Rectal smooth muscle tissue (tissue), 1 donor: ENCODE results near the gene ST14.

Experiments used
- H3K27ac ChIP-seq: one replicate; pipeline ENCODE4 v1.7.0; 2013; ENCODE audit warnings: low read depth, low read length, inconsistent platforms
- H3K27me3 ChIP-seq: one replicate; pipeline ENCODE4 v1.7.0; 2013; ENCODE audit warnings: low read length; ENCODE audit not compliant: control insufficient read depth, insufficient read depth
- H3K36me3 ChIP-seq: one replicate; pipeline ENCODE4 v1.7.0; 2013; ENCODE audit warnings: low read length; ENCODE audit not compliant: control insufficient read depth, insufficient read depth
- H3K4me1 ChIP-seq: one replicate; pipeline ENCODE4 v1.7.0; 2013; ENCODE audit warnings: low read length; ENCODE audit not compliant: control insufficient read depth, insufficient read depth
- H3K4me3 ChIP-seq: one replicate; pipeline ENCODE4 v1.7.0; 2013; ENCODE audit warnings: low read length
- H3K9ac ChIP-seq: one replicate; pipeline ENCODE4 v1.7.0; 2013; ENCODE audit warnings: low read length

ST14 gene

DNA sequence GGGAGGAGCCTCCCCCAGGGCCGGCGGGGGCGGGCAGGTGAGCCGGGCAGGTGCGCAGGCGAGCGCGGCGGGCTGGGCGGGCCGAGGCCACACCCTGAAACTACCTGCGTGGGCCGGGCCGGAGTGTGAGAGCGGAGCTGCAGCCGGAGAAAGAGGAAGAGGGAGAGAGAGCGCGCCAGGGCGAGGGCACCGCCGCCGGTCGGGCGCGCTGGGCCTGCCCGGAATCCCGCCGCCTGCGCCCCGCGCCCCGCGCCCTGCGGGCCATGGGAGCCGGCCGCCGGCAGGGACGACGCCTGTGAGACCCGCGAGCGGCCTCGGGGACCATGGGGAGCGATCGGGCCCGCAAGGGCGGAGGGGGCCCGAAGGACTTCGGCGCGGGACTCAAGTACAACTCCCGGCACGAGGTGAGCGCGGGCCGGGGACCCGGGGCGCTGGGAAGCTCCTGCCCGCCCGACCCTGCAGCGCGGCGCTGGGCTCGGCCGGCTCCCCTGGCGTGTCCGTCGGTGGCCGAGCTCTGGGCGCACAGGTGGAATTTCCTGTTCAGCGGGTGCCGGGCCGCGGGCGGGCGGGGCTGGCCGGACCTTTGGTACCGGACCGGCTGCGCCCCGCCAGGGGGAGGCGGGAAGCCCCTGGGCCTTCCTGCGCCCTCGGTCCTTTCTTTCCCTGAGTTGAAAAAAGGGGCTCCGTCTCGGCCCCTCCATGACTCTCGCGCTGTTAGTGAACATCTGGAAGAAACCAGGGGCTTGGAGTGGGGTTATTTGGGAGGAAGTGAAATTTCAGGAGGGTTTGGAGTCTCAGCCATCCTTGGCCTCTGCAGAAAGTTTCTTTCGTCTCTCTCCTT, at the start of gene ST14:
Gene ST14, plus strand, starts transcription at position 126 of the 841 bp plus-strand sequence. Its CDS starts 198 bp downstream, at position 324.
- Histone ChIP-seq H3K27ac (no peak within 1 kb of the TSS), H3K4me1 (no peaks in the 10 kb centered on the region), H3K9ac (peak within 1 kb of the TSS; percentile 45), H3K27me3 (no peaks in the 10 kb centered on the region), H3K36me3 (no peaks in the 10 kb centered on the region), H3K4me3 (peak within 1 kb of the TSS; percentile 52)

DNA sequence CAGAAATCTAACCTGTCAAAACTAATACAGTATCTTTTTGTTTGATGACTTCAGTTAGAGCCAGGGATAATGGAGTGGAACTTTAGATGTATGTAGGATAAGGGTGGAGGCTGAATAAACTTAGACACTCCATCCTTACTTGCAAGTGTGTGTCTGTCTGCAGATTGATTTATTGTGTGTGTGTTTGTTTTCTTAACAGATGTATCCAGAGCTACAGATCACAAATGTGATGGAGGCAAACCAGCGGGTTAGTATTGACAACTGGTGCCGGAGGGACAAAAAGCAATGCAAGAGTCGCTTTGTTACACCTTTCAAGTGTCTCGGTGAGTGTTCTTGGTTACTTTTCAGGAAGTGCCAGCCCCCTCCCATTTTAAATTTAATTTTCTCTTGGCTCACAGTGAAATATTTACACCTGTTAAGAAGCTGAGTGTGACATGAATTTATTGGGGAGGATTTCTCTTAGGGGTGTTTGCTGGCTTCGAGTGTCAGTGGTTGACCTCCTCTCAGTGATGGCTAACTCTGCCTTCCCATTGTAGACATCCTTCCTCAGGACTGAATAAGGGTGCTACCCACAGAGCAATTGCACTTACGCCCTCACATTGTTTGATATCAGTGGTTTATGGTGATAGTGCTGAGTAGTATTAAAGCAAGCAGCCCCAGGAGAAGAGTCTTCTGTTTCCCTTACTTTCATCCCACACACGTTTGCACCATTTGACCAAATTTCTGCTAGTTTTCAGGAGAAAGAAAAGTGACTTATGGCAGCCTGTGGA, 49.1 kb upstream of the ST14 start:
- H3K9ac ChIP-seq: no peak overlapping the region
- H3K27ac ChIP-seq: no peak overlapping the region
- H3K4me1 ChIP-seq: peaks cover 2% of the 10 kb centered on the region
- no peak overlapping the region for H3K4me3 ChIP-seq
- H3K36me3 ChIP-seq: peaks cover 20% of the 10 kb centered on the region
- no peaks in the 10 kb centered on the region for H3K27me3 ChIP-seq

DNA sequence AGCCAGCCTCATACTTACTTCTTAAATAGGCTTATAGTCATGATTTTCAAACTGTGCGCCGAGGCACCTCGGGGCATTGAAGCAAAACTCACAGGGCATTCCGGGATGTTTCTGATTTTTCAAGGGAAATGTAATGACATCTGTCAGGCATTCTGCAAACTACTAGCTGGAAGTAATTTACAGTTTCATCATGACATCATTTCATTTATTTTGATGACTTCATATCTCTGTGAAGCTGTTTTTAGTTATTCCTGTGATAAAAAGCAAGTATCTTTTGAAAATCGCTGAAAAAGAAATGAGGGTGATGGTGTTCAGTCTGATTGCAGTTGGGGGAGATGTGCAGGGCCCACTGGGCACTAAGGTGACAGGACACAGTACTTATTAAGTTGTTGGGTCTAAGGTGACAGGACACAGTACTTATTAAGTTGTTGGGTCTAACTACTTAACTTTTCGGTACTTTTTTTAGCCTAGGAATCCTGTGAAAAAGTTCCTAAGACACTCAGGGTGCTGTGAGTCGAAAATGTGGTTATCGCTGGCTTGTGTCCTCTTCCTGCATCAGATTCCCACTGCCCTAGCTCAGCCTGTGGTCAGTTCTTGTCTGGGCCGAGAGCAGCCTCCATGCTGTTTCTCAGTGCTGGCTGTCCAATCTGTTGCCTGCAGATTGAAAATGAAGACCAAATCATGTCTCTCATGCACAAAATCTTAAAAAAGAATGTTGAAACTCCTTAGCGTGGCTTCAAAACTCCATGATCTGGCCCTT, 47.3 kb upstream of the ST14 start:
- no peak overlapping the region for H3K9ac ChIP-seq
- H3K27me3 ChIP-seq: no peaks in the 10 kb centered on the region
- H3K36me3 ChIP-seq: peaks cover 20% of the 10 kb centered on the region
- no peak overlapping the region for H3K4me3 ChIP-seq
- peaks cover 2% of the 10 kb centered on the region for H3K4me1 ChIP-seq
- H3K27ac ChIP-seq: no peak overlapping the region

DNA sequence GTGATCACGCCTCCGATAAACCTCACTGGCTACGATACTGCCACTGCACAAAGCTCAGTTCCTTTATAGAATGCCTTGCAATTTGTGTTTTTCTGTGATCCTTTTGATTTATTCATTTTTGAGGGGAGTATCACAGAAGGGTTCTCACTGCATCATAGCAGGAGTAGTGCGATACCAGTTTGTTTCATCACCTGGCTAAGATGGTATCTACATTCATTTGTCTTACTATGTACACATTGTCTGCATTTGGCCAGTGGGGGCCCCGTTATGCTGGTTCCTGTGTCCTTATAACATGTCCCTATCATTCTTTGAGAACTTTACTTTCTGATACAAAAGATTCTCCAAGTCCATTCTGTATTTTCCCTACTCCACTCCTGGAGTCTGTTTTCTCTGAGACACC, 45.3 kb upstream of the ST14 start:
- peaks cover 2% of the 10 kb centered on the region for H3K4me1 ChIP-seq
- H3K4me3 ChIP-seq: no peak overlapping the region
- no peak overlapping the region for H3K27ac ChIP-seq

DNA sequence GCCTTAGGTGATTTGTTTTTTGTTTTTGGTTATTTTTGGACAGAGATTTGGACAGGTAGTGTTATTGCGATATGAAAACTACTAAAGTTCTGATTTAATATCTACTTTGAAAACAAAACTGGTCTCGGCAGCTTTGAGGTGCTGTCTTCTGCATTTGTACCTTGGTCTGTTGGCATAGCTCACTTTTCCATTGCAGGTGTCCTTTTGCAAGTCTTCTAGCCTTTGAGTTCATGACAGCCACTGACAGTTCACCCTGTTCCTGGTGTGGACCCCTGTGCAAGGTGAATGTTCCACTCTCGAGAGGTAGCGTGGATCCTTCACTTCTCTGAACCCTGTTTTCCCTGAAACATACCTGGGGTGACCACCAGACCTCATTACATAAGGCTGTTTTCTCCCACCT, 44.9 kb upstream of the ST14 start:
- H3K36me3 ChIP-seq: peaks cover 20% of the 10 kb centered on the region

More for the DNA sequence above, 45.3 kb upstream of the ST14 start:
- Histone ChIP-seq H3K27me3 (no peaks in the 10 kb centered on the region), H3K36me3 (peaks cover 20% of the 10 kb centered on the region), H3K9ac (no peak overlapping the region)

DNA sequence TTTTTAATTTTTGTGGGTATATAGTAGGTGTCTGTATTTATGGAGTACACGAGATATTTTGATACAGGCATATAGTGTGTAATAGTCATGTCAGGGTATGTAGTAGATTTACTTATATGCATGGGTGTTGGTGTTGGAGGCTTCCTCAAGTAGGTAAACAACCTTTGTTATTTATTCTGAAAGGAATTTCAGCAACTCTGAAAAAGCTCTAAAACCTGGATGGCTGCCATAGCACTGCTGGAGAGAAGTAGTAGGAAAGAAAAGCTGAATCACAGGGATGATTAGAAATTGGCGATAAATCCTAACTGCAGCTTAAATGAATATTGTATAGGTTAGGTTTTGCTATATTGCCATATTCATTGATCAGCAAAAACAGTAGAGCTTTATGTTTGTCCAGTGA, 44.4 kb upstream of the ST14 start:
- peaks cover 2% of the 10 kb centered on the region for H3K4me1 ChIP-seq
- H3K9ac ChIP-seq: no peak overlapping the region
- H3K36me3 ChIP-seq: peaks cover 20% of the 10 kb centered on the region
- no peak overlapping the region for H3K4me3 ChIP-seq
- no peaks in the 10 kb centered on the region for H3K27me3 ChIP-seq
- no peak overlapping the region for H3K27ac ChIP-seq

More for the DNA sequence above, 44.9 kb upstream of the ST14 start:
- Histone ChIP-seq H3K27ac (no peak overlapping the region), H3K9ac (no peak overlapping the region), H3K27me3 (no peaks in the 10 kb centered on the region), H3K4me3 (no peak overlapping the region), H3K4me1 (peaks cover 2% of the 10 kb centered on the region)

DNA sequence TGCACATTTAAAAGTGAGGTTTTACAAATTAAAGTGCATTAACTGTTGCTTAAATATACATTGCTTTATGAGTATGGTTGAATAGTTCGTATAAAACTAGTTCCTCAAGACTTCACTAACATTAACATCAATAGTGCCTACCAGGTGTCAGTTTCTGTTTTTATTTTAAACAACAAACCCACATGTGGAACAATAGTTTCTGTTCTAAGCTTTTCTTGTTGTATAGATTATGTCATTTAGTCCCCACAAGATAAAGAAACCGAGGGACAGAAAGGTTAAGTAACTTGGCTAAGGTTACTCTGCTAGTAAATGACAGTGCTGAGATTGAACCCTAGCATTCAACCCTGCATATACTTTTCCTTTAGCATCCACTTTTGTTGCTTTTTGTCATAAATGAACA, 41.4 kb upstream of the ST14 start:
- Histone ChIP-seq H3K4me1 (peaks cover 2% of the 10 kb centered on the region), H3K36me3 (peaks cover 8% of the 10 kb centered on the region), H3K27ac (no peak overlapping the region), H3K9ac (no peak overlapping the region), H3K27me3 (no peaks in the 10 kb centered on the region), H3K4me3 (no peak overlapping the region)

DNA sequence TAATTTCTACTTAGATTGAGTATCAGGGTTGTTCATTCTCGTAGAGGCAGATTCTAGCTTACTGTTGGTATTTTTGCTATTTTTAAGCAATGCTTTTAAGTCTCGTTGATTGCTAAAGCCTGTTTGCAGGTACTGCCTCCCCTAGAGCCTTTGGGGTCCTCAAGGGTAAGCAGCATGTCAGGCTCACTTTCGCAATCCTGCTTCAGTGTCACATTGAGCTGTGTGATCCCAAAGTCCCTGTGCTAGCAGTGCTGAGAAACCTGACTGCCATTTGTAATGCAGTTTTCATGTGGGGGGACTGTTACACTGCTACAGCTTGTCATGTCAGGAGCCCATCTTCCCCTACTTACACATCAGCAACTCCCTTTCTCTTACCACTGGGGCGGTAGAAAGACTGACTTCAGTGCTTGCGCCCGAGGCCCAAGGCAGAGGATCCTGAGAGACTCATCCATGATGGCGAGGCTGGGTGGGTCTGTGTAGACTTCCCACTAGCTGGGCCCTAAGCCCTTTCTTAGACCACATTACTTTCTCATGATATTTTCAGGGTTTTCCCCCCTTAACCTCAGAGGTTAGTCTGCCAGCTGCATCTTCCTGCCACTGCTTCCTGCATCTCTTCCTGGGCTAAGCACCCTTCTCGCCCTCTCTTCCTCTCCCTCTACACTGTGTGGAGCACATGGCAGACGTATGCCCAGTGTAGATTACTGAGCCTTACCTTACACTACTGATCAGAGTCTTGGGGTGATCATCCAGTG, 40.8 kb upstream of the ST14 start:
- Histone ChIP-seq H3K4me1 (peaks cover 2% of the 10 kb centered on the region), H3K9ac (no peak overlapping the region), H3K27ac (no peak overlapping the region), H3K27me3 (no peaks in the 10 kb centered on the region), H3K36me3 (peaks cover 13% of the 10 kb centered on the region), H3K4me3 (no peak overlapping the region)

DNA sequence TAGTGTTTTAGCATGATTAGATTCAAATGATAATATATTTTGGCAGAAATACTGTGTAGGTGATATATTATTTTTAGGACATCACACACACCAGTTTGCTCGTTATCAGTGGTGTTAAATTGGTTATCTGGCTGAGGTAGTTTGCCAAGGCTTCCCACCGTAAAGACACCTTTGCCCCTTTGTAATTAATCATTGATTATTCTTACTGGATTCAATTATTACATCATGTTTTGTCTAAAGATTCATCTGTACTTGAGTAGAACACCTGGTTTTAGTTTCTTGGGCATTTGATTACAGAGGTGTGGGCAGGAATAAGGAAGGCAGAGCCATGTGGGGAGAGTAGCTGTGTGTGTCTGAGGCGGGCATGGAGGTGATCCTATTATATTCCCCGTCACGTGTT, 39.5 kb upstream of the ST14 start:
- peaks cover 14% of the 10 kb centered on the region for H3K36me3 ChIP-seq
- no peak overlapping the region for H3K27ac ChIP-seq
- no peaks in the 10 kb centered on the region for H3K27me3 ChIP-seq
- no peak overlapping the region for H3K9ac ChIP-seq
- H3K4me1 ChIP-seq: peaks cover 2% of the 10 kb centered on the region
- no peak overlapping the region for H3K4me3 ChIP-seq

DNA sequence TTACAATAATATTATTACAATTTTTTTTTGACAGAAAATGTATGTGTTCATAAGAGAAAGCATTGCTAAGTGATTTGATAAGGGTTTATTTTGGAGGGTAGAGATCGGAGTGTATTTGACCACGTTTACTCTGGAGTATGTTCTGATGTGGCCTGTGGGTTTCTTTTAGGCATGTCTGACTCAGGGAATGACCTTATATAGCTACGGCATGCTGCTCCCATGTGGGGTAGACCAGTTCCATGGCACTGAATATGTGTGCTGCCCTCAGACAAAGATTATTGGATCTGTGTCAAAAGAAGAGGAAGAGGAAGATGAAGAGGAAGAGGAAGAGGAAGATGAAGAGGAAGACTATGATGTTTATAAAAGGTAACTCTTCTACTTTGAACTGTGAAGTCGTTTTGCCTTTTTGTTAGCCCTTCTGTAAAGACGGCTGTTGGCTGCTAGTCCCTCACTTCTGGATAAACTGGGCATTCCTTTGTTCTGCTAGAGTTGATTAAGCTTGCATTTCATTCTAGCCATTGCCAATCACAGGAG, 38.1 kb upstream of the ST14 start:
- no peak overlapping the region for H3K4me3 ChIP-seq
- H3K27ac ChIP-seq: no peak overlapping the region
- H3K36me3 ChIP-seq: peaks cover 17% of the 10 kb centered on the region
- H3K27me3 ChIP-seq: no peaks in the 10 kb centered on the region
- H3K9ac ChIP-seq: no peak overlapping the region
- no peaks in the 10 kb centered on the region for H3K4me1 ChIP-seq

DNA sequence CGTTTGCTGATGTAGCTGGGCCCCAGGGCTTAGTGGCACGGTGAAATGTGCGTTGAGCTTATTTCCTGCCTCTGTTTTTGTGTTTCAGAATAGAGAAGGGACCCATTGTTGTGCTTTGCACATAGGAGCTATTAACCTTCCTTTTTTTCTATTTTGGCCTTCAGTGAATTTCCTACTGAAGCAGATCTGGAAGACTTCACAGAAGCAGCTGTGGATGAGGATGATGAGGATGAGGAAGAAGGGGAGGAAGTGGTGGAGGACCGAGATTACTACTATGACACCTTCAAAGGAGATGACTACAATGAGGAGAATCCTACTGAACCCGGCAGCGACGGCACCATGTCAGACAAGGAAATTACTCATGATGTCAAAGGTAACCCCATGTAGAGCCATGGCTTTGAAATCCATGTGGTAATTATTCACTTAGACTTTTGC, 37.4 kb upstream of the ST14 start:
- H3K27ac ChIP-seq: no peak overlapping the region

More for the DNA sequence above, 37.4 kb upstream of the ST14 start:
- Histone ChIP-seq H3K9ac (no peak overlapping the region), H3K4me1 (no peaks in the 10 kb centered on the region), H3K27me3 (no peaks in the 10 kb centered on the region), H3K36me3 (peaks cover 20% of the 10 kb centered on the region), H3K4me3 (no peak overlapping the region)
